ENCODE measurements around the gene ACSM6.

The ACSM6 gene

DNA sequence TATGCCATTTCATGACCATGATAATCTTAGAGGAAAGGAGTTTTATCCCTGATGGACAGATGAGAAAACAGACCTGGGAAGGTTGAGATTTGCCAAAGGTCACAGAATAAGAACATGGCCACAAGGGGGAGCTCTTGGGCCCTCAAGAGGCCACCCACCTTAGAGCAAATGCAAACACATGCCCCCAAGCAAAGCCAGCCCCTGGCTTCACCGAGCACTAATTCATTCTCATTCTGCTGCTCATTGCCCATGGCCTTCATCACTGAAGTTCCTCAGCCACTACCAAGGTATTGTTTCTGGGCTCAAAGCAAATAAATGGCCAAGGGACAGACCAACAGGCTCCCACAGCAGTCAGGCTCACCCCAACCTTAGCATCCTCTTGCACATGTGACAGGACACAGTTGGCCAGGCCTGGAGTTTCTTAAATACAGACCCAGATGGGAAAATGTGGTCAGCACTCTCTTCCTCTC lies 52.6 kb downstream of the ACSM6 start:
- DNase-seq (ENCODE audit: low read depth), result peak; percentile 66

DNA sequence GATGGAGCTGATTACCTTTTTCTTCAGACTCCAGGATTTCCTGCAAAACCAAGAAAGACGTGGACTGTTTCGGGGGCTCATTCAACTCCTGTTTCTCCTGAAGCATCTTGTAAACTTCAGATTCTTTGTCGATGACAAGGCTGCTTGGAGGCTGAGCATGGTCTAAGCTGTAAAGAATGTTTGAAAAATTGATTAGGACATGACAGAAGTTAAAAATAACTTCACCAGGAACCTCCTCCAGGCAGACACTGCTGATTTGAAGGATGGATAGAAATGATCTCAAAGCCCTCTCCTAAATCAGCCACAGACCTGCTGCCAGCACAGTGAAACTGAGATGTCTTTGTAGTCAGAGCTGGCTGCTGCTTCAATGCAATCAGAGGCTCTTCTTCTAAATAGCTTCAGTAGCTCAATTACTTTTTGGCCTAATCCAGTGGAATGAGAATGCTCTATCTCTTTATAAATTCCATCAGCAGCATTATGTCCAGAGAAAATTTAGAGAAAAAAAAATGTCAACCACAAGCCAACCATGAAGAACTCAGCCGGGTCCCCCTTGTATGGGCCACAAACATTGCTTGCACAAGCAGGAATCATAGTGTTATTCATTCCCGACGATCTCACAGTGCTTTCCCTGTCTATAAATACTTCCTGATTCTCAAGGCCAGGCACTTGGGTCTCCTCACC lies 53.3 kb downstream of the ACSM6 start:
- DNase-seq (ENCODE audit: low read depth), result no peak

DNA sequence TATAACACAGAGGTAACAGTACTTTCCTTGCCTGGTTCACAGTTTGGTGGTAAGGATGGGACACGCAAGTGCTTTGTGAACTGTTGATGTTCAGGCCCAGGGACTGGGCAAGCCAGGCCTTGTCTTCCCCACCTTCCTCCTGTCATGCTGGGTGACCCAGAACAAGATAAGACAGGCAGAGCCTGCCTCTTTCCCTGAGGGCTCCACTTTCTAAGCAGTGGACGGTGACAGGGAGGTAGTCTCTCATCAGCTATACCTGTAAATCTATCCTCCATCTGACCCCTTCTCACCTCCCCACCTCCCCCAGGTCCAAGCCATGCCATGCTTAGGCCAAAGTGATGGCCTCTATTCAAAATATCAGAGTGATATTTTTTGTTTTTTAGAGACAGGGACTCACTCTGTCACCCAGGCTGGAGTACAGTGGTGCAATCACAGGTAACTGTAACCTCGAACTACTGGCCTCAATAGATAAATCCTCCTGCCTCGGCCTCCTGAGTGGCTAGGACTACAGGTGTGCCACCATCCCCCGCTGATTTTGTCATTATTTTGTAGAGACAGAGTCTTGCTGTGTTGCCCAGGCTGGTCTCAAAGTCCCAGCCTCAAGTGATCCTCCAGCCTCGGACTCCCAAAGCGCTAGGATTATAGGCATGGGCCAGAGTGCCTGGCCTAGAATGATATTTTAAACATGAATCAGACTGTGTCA lies 54.0 kb downstream of the ACSM6 start:
- DNase-seq (ENCODE audit: low read depth), result no peak

DNA sequence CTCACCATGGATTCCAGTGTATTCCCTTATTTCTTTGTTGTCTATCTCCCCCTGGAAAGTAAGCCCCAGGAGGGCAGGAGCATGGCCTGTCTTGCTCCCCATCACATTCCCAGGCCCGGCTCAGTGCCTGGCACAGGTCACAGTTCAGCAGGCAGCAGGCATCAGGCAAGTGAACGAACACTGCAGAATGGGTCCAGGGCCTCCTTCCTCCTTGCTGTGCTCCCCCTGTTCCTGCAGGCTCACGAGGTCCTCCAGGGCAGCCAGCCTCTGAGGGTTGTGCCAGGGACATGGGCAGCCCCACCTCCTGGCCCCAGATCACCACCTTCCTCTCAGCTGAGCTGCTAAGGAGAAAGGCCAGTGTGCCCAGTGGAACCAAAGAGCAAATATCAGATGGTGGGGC lies 55.0 kb downstream of the ACSM6 start:
- no peak for DNase-seq (ENCODE audit: low read depth)

DNA sequence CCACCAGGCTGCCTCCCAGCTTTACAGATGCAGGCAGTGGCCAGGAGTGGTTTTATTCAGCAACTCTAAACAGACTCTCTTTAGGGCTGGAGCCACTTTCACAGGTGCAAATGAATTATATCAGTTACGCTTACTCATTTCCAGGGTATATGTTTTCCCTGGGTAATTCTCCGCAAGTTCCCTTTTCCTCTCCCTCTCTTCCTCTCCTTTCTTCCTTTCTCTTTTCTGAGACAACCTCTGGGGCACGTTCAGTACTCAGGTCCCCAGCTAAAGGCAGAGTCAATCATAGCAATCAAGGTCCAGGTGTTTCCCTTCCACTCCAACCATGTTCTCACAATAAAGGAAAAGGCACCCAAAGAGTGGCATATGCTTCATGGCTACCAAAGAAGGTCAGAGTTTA lies 55.4 kb downstream of the ACSM6 start:
- DNase-seq (ENCODE audit: low read depth), result no peak

DNA sequence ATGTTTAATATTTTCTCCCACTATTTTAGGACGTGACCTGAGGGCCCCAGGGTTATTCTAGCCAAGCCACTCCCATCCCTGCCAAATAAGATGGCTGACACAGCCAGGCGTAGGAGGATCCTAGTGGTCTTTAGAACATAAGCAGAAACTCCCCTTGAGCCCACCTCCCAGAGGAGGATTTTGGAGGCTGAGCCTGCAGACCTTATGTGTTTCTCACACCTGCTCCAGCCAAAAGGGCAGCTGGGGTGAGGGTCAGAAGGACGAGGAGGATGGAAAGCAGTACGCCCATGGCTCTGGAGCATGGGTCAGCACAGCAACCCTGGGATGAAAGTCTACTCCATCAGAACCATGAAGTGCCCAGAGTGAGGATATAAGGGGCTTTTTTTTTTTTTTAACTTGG lies 56.8 kb downstream of the ACSM6 start:
- DNase-seq (ENCODE audit: low read depth), result no peak

DNA sequence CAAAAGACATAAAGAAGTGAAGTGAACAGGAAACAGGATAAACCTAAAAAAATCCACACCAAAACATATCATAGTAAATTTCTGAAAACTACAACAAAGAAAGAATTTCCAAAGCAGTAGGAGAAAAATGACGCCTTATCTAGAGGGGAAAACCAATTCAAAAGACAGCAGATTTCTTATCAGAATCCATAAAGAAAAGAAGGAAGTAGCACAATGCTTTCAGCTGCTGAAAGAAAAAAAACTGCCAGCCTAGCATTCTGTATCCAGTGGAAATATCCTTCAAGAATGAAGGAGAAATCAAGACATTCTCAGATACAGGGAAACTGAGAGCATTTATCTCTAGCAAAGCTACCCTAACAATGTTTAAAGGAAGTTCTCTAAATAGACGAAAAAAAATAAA lies 59.0 kb downstream of the ACSM6 start:
- DNase-seq (ENCODE audit: low read depth), result no peak

DNA sequence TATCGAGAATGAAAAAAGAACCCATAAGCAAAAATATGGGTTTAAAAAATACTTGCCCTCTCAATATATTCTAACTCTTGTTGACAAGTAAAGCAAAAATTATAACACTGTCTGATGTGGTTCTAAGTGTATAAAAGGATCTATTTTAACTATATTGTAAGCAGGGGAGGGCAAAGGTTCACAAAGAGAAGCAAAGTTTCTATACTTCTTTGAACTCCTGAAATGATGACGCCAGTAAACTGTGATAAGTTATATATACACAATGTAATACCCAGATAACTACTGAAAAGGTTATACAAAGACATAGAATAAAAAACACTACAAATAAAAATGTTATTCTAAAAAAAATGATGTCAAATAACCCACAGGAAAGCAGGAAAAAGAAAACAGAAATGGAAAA lies 59.6 kb downstream of the ACSM6 start:
- DNase-seq (ENCODE audit: low read depth), result no peak

DNA sequence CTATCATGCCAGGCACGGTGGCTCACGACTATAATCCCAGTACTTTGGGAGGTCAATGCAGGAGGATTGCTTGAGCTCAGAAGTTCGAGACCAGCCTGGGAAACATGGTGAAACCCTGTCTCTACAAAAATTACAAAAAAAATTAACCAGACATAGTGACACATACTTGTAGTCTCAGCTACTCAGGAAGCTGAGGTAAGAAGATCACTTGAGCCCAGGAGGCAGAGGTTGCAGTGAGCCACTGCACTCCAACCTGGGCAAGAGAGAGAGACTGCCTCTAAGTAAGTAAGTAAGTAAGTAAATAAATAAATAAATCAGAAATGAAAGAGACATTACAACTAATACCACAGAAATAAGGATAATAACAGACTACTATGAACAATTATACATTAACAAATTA lies 60.6 kb downstream of the ACSM6 start:
- DNase-seq (ENCODE audit: low read depth), result no peak

DNA sequence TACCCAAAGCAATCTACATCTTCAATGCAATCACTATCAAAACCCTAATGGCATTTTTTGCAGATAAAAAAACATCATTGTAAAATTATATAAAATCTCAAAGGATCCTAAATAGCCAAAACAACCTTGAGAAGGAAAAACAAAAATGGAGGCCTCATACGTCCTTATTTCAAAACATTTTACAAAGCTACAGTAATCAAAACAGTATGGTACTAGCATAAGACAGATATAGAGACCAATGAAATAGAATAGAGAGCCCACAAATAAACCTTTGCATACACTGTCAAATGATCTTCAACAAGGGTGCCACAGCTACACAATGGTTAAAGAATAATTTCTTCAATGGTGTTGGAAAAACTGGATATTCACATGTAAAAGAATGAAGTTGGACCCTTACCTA lies 62.2 kb downstream of the ACSM6 start:
- DNase-seq (ENCODE audit: low read depth), result no peak

DNA sequence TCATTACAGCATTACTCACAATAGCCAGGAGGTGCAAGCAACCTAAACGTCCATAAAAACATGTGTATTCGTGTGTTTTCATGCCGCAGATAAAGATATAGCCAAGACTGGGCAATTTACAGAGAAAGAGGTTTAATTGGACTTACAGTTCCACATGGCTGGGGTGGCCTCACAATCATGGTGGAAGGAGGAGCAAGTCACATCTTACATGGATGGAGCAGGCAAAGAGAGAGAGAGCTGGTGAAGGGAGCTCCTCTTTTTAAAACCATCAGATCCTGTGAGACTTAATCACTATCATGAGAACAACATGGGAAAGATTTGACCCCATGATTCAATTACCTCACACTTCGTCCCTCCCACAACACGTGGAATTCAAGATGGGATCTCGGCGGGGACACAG lies 63.8 kb downstream of the ACSM6 start:
- DNase-seq (ENCODE audit: low read depth), result no peak

DNA sequence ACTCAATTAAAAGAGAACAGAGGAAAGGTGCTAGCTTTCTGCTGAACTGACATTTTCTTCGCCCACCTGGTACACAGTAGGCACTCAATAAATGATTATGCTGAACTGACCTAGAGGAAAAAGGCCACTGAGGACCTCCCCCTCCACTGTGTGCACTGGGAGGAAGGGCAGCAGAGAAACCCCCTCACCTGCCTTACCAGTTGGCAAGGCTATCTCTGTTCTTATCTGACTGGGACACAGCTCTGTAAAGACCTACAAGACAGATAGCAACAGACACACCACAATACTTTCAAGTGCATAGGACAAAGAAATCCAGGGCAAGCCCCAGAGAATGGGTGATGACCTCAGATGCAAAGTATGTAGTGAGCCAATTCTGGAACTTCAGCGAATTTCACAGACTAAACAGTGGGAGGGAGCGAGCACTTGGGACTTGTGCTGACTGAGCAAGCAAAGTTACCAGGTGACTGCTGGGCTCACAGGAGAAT lies 66.4 kb downstream of the ACSM6 start:
- no peak for DNase-seq (ENCODE audit: low read depth)

DNA sequence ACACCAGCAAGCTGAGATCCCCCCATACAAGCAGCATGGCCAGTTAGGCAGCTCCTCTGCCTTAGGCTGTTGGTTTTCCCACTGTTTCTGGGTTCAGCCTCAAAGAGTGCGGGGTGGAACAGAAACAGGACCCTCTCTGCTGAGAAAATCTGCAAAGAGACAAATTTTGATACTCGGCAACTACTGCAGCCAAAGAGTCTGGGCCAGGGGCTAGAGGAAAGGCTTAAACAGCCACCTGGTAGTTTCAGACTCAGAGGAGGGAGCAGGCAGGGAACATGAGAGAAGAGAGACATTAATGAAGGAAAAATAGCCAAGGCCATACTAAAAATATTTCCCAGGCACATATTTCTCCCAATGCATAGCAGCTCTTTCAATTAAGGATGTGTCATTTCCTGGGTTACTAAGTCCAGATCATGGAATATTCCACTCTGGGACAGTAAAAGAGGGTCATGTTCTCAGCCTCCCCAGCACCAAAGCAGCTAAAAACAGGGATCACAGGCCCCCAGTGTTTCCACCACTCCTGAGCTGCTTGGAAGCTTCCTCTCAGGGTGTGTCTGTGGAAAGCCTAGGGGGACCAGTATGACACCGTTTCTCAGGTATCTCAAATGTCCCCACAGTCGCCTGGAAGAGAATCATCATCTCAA lies 67.0 kb downstream of the ACSM6 start:
- DNase-seq (ENCODE audit: low read depth), result no peak

DNA sequence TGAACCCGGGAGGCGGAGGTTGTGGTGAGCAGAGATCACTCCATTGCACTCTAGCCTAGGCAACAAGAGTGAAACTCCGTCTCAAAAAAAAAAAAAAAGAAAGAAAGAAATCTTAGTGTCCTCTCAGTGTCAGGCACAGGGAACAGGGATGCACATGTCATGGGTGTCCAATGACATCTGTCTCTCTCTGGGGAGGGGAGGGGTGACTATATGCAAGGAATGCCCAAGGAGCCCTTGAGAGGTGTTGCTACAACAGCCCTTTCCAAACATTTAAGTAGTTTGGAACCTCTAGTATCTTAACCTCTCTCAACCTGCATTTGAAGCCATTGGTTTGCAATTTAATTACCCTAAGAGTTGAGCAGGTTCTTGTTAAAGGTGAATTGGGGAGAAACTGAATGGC lies 67.9 kb downstream of the ACSM6 start:
- DNase-seq (ENCODE audit: low read depth), result no peak

DNA sequence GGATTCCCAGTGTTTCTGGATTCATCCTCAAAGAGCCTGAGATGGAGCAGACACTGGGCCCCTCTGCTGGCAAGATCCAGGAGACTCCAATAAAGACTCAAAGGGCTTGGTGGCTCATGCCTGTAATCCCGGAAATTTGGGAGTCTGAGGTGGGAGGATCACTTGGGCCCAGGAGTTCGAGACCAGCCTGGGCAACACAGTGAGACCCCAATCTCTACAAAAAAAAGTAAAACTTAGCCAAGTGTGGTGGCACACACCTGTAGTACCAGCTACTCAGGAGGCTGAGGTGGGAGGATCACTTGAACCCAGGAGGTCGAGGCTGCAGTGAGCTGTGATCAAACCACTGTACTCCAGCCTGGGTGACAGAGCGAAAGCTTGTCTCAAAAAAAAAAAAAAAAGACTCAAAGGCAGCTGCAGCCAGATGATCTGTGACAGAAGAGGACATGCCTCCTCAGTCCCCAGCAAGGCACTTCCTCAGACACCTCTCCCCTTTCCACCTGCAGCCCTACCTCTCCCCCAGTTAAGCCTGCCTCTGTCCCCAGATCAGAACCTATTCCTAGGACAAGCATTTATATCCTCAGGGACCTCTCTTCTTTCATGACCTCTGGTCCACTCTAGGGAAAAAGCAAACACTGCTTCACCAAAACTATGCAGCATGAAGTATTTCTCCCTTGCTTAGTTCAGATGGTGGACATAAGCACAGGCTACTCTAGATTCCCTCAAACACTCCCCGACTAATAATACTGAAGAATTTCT lies 68.9 kb downstream of the ACSM6 start:
- no peak for DNase-seq (ENCODE audit: low read depth)

DNA sequence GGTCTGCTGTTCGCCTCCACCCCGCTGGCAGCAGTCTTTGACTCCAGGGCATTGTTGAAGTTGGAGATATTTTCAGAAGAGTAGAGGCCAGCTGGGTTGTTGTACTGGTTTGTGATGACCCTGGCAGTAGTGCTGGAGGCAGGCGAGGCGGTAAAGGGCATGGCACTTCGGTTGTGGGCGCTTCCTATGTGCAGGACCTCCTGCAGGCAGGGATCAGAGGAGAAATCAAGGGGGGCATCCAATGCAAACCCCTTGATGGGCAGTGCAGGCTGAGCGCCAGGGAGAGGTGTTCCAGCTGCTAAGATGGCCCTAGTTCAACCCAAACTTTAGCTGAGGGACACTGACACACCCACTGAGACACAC lies 69.8 kb downstream of the ACSM6 start:
- DNase-seq (ENCODE audit: low read depth), result no peak

DNA sequence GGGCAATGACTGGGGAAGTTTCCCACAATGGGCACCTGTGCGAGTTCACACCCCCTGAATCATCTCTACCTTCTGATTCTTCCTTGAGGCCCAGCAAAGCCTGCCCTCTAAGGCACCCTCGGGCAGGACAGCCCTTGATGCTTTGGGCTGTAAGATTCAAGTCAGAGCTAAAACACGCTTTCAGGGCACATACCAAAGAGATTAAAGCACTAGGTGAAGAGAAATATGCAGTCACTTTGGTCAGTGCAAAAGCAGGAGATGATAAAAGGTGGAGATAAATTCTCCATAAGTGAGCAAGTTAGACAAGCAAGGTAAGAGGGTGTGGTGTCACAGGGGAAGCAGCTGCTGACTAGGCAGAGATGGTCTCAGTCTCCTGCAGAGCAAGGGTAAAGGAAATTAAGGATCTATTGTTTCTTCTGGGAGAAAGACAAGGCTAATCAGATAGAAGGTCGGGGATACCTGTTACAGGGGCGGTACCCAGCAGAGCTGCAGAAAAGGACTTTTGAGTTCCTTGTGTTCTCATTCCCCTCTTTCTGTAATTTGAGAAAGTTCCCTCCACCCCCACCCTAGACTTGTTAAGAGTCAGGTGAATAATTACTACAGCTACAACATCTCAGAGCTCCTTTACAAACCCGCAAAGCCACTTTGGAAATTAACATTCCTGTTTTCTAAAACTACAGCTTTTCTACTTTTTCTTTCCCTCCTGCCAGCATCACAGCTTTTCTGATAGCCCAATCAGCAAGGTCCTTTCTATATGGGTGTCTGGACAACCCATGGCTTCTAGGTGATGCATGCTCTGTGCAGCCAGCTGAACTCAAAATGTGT lies 70.4 kb downstream of the ACSM6 start:
- no peak for DNase-seq (ENCODE audit: low read depth)

DNA sequence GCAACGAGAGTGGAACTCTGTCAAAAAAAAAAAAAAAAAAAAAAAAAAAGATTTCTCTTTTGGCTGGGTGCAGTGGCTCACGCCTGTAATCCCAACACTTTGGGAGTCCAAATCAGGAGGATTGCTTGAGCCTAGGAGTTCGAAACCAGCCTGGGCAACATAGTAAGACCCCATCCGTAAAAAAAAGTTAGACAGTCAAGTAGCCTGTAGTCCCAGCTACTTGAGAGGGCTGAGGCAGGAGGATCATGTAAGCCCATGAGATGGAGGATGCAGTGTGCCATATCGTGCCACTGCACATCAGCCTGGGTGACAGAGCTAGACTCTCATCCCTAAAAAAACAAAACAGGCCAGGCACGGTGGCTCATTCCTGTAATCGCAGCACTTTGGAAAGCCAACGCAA lies 71.5 kb downstream of the ACSM6 start:
- no peak for DNase-seq (ENCODE audit: low read depth)

DNA sequence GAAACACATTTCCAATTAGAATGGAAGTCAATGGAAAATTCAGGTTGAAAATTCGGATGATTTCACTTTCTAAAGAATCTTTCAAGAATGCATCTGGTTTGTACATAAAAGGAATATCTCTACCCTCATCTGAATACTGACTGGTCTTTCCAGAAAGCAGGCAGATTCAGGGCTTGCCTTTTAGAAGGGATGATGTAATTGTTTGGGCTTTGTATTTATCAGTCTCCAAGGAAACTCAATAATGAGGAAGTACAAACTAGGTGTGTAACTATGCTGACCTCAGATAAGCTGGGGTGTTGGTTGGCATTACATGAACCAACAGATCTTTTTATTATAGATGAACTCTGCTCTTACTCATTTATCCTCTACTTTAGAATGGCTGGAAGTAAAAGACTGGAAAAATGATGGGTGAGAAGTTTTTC lies 72.6 kb downstream of the ACSM6 start:
- DNase-seq (ENCODE audit: low read depth), result peak; percentile 41

DNA sequence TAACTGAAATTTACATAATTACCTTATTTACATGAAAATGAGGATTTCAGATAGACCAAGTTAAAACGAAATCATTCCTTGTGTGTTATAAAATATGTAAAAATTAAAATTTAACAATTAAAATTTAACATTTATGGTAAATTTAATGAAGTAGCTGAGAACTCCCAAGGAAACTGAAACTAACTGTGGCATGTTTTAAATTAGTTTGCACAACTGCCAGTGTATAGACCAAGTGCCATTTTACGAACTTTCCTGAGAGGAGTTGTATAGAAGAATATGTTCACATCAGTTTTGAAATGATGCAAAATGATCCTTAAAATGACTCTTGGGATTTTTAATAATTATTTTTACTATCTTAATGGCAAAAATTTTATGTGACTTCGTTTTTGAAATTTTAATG lies 73.2 kb downstream of the ACSM6 start:
- DNase-seq (ENCODE audit: low read depth), result no peak

DNA sequence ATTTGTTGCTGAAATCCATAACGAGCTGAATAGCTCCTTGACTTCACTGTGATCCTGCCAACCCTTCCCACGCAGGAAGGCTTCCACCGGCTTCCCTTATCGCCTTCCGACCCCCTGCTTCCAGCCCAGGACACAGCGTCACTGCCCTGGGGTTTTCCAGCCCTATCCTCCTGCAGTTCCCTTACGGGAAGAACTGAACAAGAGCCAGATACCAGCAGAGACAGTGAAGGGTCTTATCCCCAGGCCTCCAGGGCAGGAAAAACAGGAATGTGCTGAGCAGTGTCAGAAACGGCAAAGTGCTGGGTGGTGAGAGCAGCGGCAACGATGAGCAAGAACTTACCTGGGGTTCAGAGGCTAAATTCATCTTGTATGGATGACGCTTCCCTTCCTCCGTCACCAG lies 74.4 kb downstream of the ACSM6 start:
- no peak for DNase-seq (ENCODE audit: low read depth)
